GM18502 (cell line): Measurements from ENCODE around the gene CAB39.

Experiments
- ATAC-seq: cut with Tn5 transposase; IDR thresholded peaks from one replicate; pipeline ENCODE4 v1.9.1; 2021; ENCODE audit warnings: mild to moderate bottlenecking; ENCODE audit not compliant: unreplicated experiment, poor library complexity

Gene CAB39

DNA sequence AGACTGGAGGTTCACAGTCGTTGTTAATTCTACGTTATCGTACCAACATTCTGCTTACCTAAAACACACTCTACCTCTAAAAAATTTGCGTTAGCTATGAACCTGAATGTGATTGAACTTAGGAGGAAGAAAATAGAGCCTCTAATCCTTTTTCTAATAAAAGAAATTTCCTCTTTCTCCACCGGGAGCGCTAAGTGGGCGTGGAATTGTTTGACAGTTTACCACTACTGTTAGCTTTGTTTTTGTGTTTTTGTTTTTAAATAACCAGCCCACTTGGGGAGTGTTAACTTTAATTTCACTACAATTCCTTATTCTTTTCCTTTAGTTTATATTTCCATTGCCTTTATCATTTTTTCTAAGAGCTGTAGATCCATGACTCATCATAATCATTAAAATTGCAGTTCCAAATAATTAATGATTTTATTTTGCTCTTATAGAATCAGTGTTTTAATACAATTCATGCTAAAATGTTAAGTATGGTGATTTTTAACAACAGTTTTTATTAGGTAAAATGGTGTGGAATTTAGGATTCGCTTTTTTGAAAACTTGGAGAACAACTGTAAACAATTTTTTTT, 97.1 kb downstream of the CAB39 start:
- ATAC-seq, result no peak

DNA sequence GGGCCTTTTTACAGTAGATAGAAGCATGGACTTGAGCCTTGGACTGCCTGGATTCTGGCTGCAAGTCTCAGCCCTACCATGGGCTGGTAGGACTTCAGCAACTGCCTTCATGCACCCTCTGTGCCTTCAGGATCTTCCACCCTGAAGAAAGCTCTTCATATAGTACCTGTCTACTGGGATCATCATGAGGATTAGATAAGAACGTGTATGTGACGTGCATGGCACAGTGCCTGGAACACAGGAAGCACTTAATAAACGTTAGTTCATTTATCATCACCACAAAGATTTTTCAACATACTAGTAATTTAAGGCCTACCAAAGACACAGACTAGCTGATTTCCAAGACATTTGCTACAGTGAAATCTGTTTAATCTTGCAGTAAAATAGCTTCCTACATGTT, 98.9 kb downstream of the CAB39 start:
- no peak for ATAC-seq

DNA sequence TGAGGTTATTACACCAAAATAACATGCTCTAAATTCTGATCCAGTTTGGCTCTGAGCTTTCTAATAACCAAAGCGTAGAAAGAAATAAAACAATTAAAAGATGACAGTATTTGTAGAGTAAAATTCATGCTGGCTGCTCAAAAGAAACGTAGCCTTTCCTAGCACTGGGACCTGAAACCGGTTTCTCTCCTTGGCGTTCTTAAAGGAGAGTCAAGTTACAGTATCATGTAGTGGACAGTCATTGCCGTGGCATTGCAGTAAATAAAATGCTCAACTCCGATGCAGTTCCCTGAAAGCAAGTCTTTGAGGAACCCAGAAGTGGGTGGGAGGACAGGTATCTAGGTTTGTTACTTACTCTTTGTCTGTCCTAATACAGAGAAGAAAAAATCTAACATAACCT, 99.4 kb downstream of the CAB39 start:
- no peak for ATAC-seq

GRCh38 chr2:230814616-230815015, 102.0 kb downstream of the CAB39 start:
- no peak for ATAC-seq

DNA sequence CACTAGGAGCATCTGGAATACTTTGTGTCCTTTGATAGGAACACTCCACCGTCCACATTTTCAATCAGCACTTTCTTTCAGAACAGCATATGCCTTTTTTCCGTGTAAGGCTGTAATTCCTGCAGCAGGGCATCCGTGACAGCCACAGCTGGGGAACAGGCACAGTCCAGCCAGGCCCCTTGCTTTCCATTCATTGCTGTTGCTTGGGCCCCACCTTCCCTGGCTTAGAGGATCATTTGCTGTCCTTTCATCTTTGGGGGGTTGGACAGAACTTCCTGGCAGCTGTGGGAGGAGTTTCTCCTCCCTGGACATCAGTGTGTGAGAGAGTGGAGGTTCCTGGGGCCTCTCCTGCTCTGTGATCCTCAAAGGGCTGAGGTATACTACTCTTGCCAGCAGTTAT, 102.4 kb downstream of the CAB39 start:
- ATAC-seq, result no peak

- no peak for ATAC-seq
Observed at GRCh38 chr2:230816735-230817134, 104.1 kb downstream of the CAB39 start.

GRCh38 chr2:230819433-230819832, 106.8 kb downstream of the CAB39 start:
- no peak for ATAC-seq

DNA sequence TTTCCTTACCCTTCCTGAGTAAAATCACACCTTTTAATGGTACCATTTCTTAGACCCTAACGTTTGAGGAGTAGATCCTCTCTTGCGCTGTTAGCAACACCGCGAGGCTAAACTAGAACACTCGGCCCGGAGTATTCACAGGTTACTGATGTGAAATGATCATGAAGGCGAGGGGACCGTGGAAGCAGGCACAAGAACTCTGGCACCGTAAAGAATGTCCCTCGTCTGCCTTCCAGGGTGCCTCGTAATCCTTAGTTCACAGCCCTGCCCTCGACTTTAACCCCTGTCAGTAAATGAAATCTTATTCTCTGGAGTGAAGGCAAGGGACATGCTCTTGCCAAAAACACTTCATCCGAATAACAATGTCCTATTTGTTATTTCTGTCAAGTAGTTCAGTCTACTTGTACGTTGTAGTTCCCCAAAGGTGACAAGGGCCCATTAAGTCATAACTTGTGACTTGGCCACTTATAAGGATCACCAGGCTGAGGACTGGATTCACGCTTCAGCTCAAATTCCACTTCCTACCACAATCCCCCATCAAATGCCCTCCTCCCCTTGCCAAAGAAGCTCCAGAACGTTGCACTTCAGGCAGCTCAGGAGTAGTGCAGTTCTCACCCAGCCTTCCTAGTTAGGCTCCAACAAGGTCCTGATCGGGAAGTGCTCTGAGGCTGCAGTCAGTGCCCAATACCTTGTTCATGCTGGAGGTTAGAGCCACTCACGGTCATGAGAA, 108.8 kb downstream of the CAB39 start:
- no peak for ATAC-seq

DNA sequence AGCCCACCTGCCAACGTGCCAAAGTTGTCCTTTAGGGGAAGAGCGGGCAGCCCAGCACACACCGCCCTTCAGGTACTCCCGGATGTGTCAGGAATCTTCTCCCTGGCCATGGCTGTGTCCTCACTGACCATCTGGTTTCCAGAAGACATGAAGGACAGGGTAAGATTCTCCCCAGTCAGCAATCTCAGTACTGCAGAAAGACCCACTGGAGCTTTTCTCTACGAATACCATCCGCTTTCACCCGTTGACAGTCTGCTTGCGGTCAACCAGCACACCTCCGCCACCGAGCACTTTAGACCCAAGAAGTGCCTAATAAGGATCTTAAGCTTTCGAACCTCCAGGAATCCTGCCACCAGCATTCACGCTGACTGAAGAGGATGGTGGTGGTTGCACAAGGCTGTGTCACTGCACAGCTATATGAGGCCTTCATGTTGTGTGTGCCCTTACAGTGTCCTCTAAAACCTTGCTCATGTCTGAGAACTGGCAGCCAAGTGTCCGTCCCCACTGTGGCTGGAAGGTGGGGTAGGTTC, 109.4 kb downstream of the CAB39 start:
- ATAC-seq, result no peak

DNA sequence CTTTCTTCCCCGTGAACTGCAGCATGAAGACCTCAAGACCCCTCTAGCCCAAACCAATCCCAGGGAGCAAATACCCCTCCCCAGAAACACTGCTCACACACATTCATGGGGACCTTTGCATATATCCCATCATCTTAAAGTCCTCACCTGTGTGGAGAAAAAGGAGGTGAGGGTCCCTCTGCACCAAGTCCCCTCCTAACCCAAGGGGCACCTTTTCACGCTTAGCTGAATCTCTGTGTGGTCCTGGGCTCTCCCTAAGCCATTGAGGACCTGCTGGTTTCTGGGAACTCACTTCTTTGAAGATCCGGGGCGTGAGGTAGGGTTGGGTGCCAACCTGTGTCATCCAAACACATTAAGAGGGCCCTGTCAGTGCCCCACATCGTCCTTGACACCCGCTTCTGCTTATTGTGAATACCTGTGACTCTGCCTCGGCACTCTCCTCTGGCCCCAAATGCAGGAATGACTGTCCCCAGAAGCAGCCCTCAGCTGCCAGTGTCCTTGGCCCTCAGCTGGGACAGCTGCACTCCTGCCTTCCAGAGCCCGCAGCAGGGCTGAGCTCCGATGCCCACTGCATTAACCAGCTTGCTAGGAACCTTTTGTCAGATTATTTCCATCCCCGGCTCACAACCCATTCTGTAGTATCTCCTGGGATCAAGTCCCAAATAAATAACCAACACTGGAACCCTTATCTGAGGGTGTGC, 110.8 kb downstream of the CAB39 start:
- no peak for ATAC-seq

DNA sequence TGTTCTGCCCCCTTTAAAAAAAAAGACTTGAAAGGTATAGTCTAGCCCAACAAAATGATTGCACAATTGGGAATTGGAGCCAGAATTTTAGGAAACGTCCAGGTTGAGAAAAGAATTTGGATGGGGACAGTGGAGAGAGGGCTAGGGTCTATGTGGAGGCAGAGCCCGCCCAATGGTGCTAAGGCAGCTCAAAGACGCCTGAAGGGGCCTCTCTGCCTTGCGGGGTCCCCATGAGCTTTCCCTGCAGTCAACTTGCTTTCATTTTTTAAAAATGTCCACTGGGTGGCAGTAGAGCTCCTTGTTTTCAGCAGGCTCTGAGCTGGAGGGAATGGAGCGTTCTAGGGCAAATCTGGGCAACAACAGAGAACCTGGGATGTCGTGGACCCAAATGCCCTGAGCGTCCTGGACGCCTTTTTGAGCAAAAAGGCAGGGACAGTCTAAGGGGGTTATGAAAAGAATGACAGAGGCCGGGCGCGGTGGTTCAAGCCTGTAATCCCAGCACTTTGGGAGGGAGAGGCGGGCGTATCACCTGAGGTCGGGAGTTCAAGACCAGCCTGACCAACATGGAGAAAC, 111.8 kb downstream of the CAB39 start:
- no peak for ATAC-seq

- ATAC-seq, result no peak
Observed at GRCh38 chr2:230825354-230825753, 112.7 kb downstream of the CAB39 start.

DNA sequence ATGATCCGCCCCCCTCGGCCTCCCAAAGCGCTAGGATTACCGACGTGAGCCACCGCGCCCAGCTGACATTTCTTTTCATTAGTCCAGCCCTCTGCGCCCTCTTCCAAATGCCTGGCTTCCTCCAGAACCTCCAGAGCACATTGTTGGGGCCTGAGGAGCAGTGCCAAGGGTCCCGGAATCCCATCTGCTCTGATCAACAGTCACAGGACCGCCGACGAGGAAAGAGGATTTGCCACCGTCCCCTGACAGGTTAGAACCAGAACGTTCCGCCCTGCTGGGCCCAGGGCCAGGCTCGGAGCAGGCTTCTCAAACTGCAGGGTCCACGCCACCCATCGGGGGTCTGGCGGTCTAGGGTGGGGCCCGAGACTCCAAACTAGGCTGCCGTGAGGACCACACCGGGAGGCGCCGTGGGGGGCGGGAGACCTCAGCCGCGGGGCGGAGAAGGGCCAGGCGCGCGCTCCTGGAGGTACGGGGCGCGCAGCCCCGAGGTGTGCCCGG, 115.2 kb downstream of the CAB39 start:
- ATAC-seq, result no peak

GRCh38 chr2:230828272-230828961, 115.8 kb downstream of the CAB39 start:
- ATAC-seq, result no peak

DNA sequence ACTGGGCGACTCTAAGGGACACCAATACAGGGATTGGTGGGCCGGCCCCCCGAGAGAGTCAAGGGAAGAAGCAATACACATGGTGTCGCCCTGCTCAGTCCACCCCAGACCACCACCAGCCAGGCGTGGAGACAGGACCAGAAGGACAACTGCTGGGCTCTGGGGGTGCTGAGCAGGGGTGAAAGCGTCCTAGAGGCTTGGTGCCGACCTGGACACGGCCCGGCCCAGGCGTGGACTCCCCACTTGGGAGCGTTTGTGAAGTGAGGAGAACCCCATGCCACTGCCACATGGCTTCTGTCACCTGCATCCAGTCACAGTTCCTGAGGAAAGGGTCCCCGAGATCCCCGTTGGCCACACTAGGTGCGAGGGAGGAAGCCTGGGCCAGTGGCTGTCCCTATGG, 116.7 kb downstream of the CAB39 start:
- ATAC-seq, result no peak

GRCh38 chr2:230829959-230830358, 117.3 kb downstream of the CAB39 start:
- ATAC-seq, result no peak

DNA sequence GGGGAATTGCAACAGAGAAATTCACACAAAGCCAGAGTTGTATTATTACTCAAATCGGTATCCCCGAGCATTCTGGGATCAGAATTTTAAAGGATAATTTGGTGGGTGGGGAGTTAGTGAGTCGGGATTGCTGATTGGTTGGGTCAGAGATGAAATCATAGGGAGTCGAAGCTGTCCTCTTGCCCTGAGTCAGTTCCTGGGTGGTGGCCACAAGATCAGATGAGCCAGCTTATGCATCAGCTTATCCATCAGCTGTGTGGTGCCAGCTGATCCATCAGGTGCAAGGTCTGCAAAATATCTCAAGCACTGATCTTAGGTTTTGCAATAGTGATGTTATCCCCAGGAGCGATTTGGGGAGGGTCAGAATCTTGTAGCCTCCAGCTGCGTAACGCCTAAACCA, 117.8 kb downstream of the CAB39 start:
- ATAC-seq, result no peak

DNA sequence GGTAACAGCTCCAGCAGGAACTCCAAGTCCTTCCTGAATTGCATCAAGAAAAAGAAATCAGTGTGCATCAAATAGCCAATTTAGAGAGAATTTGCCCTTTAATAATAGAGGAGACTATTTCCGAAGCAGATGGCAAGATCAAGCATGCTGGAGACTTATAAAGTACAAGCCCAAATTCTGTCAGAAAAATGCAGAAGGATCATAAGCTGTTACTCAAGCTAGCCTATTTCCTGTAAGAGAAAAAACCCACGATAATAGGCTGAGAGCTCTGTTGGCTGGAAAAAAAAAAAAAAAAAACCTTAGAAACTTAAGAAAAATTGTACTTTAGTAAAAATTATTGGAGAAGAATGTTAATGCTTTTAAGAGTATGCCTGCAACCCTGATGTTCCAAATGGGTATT, 127.7 kb downstream of the CAB39 start:
- no peak for ATAC-seq

DNA sequence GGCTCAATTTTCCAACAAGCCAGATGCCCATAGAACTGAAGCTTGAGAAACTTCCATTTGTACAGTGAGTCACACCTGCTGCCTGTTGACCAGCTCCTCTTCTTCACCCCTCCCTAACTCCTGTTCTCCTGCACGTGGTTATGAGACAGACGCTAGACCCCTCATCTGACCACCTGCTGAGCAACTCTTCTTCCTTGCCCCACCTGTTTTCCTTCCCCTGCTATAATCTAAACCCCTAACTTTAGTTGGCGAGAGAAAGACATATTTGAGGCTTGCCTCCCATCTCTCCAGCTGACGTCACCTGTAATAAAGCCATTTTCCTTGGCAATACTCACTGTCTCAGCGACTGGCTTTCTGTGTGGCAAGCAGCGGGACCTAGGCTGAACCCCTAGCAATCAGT, 129.8 kb downstream of the CAB39 start:
- ATAC-seq, result no peak

- ATAC-seq, result no peak
Observed at GRCh38 chr2:230843132-230843531, 130.5 kb downstream of the CAB39 start.
